ENCODE measurements around the gene TRANK1.
A peak's percentile ranks its signal among the peaks of the same experiment; 100 is the strongest.

- TF ChIP-seq CTCF (IDR thresholded peaks at IDR 0.05) (no peak), MXD4 (CRISPR knock-in tag; IDR thresholded peaks at IDR 0.05; ENCODE audit: borderline replicate concordance) (no peak), ARID4B (CRISPR knock-in tag; IDR thresholded peaks at IDR 0.05; ENCODE audit: borderline replicate concordance) (0 out of 2 replicates have a peak, but pooled peaks have one; percentile 68), MYBL2 (CRISPR knock-in tag; IDR thresholded peaks at IDR 0.05) (no peak)
- TF ChIP-seq, protein P1, sequence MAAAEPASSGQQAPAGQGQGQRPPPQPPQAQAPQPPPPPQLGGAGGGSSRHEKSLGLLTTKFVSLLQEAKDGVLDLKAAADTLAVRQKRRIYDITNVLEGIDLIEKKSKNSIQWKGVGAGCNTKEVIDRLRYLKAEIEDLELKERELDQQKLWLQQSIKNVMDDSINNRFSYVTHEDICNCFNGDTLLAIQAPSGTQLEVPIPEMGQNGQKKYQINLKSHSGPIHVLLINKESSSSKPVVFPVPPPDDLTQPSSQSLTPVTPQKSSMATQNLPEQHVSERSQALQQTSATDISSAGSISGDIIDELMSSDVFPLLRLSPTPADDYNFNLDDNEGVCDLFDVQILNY (CRISPR knock-in tag; IDR thresholded peaks at IDR 0.05), result peak; percentile 80; the same call in 1 of the 2 replicates
Observed at GRCh38 chr3:36993326-36994283, 48.8 kb upstream of the TRANK1 start, which contains the start of gene MLH1.

Measured in WTC11 (cell line).